Spleen (tissue), 7 donors: Measurements from ENCODE around the gene ATG7.

Source experiments
- CTCF ChIP-seq, 11 experiments: fragments of 200-600 bp in 7 of 11; fragments of 450-650 bp in 4 of 11; sonication (generic) in 4 of 11; IDR thresholded peaks in 8 of 11; conservative IDR thresholded peaks in 3 of 11; 1 replicate in 7 of 11; 2 replicates in 4 of 11; pipeline versions ENCODE4 v1.4.0 to v1.8.0; 2016 to 2021; ENCODE audit warnings: antibody characterized with exemption in 11 of 11, inconsistent platforms in 4 of 11, mild to moderate bottlenecking in 1 of 11
- POLR2A ChIP-seq, 3 donors: fragments of 450-650 bp; IDR thresholded peaks; one replicate each; pipeline ENCODE4 v1.5.1; 2017; ENCODE audit warnings: antibody characterized with exemption in 3 of 3, mild to moderate bottlenecking in 1 of 3
- POLR2AphosphoS5 ChIP-seq, 3 donors: sonication (generic); formaldehyde crosslinking; IDR thresholded peaks; one replicate each; pipeline ENCODE4 v1.5.1; 2017; ENCODE audit warnings: antibody characterized with exemption in 3 of 3
- donor health status: DM: no; HTN: no; CAD: no; lungs with moderate emphysema.
- donor health status: DM: no; HTN: no; CAD: no.
- donor health status: DM: no; HTN: no; CAD: no.

- TF ChIP-seq CTCF (IDR thresholded peaks at IDR 0.05 in 8 of 11, conservative IDR thresholded peaks at IDR 0.05 in 3 of 11) (no peak), POLR2AphosphoS5 (IDR thresholded peaks at IDR 0.05) (no peak), POLR2A (IDR thresholded peaks at IDR 0.05) (no peak)
Observed at GRCh38 chr3:11239796-11240195, 32.4 kb upstream of the ATG7 start.
